ENCODE measurements around the gene APBB2.

The APBB2 gene

DNA sequence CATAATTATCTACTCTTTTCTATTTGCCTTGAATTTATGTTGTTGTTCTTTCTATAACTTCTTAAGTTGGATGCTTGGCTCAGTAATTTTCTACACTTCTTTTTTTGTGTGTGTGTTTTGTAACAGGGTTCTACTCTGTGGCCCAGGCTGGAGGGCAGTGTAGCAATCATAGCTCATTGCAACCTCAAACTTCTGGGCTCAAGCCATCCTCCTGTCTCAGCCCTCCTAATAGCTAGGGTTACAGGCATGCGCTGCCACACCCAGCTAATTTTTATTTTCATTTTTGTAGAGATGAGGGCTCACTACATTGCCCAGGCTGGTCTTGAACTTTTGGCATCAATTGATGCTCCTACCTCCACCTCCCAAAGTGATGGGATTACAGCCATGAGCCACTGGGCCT, 21.7 kb upstream of the APBB2 start:
- Histone ChIP-seq H3K9me3 (ENCODE audit: control insufficient read depth, low read depth, low read length) (no peaks in the 10 kb centered on the region), H3K4me3 (ENCODE audit: low read length) (no peak overlapping the region), H3K27me3 (ENCODE audit: control insufficient read depth, insufficient read depth, low read length) (no peaks in the 10 kb centered on the region), H3K36me3 (ENCODE audit: control insufficient read depth, low read depth, low read length) (no peaks in the 10 kb centered on the region), H3K27ac (ENCODE audit: low read length) (no peak overlapping the region), H3K9ac (ENCODE audit: low read length) (no peak overlapping the region), H3K4me1 (ENCODE audit: control insufficient read depth, low read depth, low read length) (no peaks in the 10 kb centered on the region)

- no peak overlapping the region for H3K4me3 ChIP-seq (ENCODE audit: low read length)
- H3K36me3 ChIP-seq (ENCODE audit: control insufficient read depth, low read depth, low read length): no peaks in the 10 kb centered on the region
- H3K9ac ChIP-seq (ENCODE audit: low read length): no peak overlapping the region
- no peaks in the 10 kb centered on the region for H3K4me1 ChIP-seq (ENCODE audit: control insufficient read depth, low read depth, low read length)
- no peaks in the 10 kb centered on the region for H3K9me3 ChIP-seq (ENCODE audit: control insufficient read depth, low read depth, low read length)
- no peaks in the 10 kb centered on the region for H3K27me3 ChIP-seq (ENCODE audit: control insufficient read depth, insufficient read depth, low read length)
- H3K27ac ChIP-seq (ENCODE audit: low read length): no peak overlapping the region
Measured at GRCh38 chr4:41232856-41233255, 18.5 kb upstream of the APBB2 start.

GRCh38 chr4:41232406-41232805, 18.1 kb upstream of the APBB2 start:
- Histone ChIP-seq H3K27me3 (ENCODE audit: control insufficient read depth, insufficient read depth, low read length) (no peaks in the 10 kb centered on the region), H3K36me3 (ENCODE audit: control insufficient read depth, low read depth, low read length) (no peaks in the 10 kb centered on the region), H3K4me1 (ENCODE audit: control insufficient read depth, low read depth, low read length) (no peaks in the 10 kb centered on the region), H3K4me3 (ENCODE audit: low read length) (no peak overlapping the region), H3K9ac (ENCODE audit: low read length) (no peak overlapping the region), H3K9me3 (ENCODE audit: control insufficient read depth, low read depth, low read length) (no peaks in the 10 kb centered on the region), H3K27ac (ENCODE audit: low read length) (no peak overlapping the region)

DNA sequence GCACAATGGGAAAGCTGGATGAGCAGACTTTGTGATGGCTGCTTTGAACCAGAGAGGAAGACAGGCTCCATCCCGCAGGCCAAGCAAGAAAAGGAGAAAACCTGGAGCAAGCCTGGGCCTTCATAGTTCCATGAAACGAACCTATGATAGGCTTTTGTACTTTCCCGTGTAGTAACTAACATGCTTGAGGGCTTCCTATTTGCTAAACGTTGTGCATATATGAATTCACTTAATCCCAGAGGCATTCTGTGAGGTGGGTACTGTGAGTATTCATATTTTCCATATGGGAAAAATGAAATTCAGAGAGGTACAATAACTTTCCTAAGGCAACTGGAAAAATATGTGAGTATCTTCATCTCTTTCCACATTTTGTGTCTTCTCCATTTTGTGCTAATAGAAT, 13.6 kb upstream of the APBB2 start:
- Histone ChIP-seq H3K27me3 (ENCODE audit: control insufficient read depth, insufficient read depth, low read length) (no peaks in the 10 kb centered on the region), H3K9ac (ENCODE audit: low read length) (no peak overlapping the region), H3K36me3 (ENCODE audit: control insufficient read depth, low read depth, low read length) (no peaks in the 10 kb centered on the region), H3K9me3 (ENCODE audit: control insufficient read depth, low read depth, low read length) (no peaks in the 10 kb centered on the region), H3K4me3 (ENCODE audit: low read length) (no peak overlapping the region), H3K27ac (ENCODE audit: low read length) (no peak overlapping the region), H3K4me1 (ENCODE audit: control insufficient read depth, low read depth, low read length) (no peaks in the 10 kb centered on the region)

- Histone ChIP-seq H3K4me3 (ENCODE audit: low read length) (no peak overlapping the region), H3K4me1 (ENCODE audit: control insufficient read depth, low read depth, low read length) (peaks cover 7% of the 10 kb centered on the region), H3K9ac (ENCODE audit: low read length) (no peak overlapping the region), H3K27ac (ENCODE audit: low read length) (no peak overlapping the region), H3K36me3 (ENCODE audit: control insufficient read depth, low read depth, low read length) (no peaks in the 10 kb centered on the region), H3K9me3 (ENCODE audit: control insufficient read depth, low read depth, low read length) (no peaks in the 10 kb centered on the region), H3K27me3 (ENCODE audit: control insufficient read depth, insufficient read depth, low read length) (no peaks in the 10 kb centered on the region)
Measured at GRCh38 chr4:41221850-41222645, 7.7 kb upstream of the APBB2 start.

DNA sequence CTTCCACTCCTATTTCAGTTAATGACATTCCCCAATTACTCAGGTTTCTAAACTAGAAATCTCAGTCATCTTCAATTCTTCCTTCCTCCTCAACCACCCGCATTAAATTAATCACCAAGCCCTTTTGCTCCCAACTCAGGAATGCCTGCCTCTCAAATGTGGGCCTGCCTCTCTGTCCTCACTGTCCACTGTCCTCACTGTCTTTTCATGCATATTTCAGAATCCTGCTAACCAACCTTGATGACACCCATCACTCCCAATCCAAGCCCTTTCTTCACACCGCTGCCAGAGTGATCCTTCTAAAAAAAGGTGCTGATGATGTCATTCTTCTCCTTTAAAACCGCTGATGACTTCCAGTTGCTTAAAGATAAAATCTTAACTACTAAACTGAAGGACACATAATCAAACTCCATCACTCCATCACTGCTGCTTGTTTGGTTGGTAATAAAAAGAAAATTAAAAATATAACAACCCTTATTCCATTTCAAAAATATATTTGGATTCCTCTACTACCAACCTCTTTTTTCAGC, 5.1 kb upstream of the APBB2 start:
- H3K27me3 ChIP-seq (ENCODE audit: control insufficient read depth, insufficient read depth, low read length): peaks cover 8% of the 10 kb centered on the region
- H3K4me3 ChIP-seq (ENCODE audit: low read length): no peak overlapping the region
- H3K36me3 ChIP-seq (ENCODE audit: control insufficient read depth, low read depth, low read length): no peaks in the 10 kb centered on the region
- H3K9ac ChIP-seq (ENCODE audit: low read length): no peak overlapping the region
- H3K27ac ChIP-seq (ENCODE audit: low read length): no peak overlapping the region
- peaks cover 23% of the 10 kb centered on the region for H3K4me1 ChIP-seq (ENCODE audit: control insufficient read depth, low read depth, low read length)
- H3K9me3 ChIP-seq (ENCODE audit: control insufficient read depth, low read depth, low read length): no peaks in the 10 kb centered on the region

DNA sequence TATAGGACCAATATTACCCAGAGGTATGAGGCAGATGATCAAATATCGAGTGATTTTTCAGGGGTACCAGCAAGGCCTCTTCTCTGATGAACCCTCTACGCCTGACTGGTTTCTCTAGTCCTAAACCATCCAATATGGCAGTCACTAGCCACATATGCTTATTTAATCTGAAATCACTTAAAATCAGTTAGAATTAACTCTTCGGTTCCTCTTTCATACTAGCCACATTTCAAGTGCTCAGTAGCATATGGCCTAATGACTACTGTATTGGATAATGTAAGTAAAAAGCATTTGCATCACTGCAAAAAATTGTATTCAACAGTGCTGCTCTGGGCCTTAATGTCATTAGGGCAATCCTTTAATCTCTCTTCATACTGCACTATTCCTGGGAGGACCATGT, 4.4 kb upstream of the APBB2 start:
- Histone ChIP-seq H3K9me3 (ENCODE audit: control insufficient read depth, low read depth, low read length) (no peaks in the 10 kb centered on the region), H3K27ac (ENCODE audit: low read length) (no peak overlapping the region), H3K27me3 (ENCODE audit: control insufficient read depth, insufficient read depth, low read length) (peaks cover 8% of the 10 kb centered on the region), H3K4me3 (ENCODE audit: low read length) (no peak overlapping the region), H3K4me1 (ENCODE audit: control insufficient read depth, low read depth, low read length) (peaks cover 23% of the 10 kb centered on the region), H3K9ac (ENCODE audit: low read length) (no peak overlapping the region), H3K36me3 (ENCODE audit: control insufficient read depth, low read depth, low read length) (no peaks in the 10 kb centered on the region)

DNA sequence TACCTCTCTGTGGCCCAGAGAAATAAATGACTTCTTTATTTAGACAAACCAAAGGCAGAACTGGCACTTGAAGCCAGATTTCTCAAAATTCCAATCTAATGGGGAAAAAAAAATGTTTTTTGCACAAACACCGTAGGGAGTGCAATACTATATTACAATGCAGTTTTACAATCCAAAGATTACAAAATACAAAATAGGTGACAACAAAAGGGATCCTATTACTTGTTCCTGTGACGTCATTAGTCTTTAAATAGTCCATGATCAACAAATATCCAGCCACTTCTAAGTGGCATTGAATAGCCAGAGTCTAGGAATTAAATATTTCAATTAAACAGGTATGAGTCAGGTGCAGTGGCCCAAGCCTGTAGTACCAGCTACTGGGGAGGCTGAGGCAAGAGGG, 3.0 kb upstream of the APBB2 start:
- Histone ChIP-seq H3K27me3 (ENCODE audit: control insufficient read depth, insufficient read depth, low read length) (peaks cover 20% of the 10 kb centered on the region), H3K4me3 (ENCODE audit: low read length) (peak overlapping the region; percentile 88), H3K4me1 (ENCODE audit: control insufficient read depth, low read depth, low read length) (peaks cover 29% of the 10 kb centered on the region), H3K9me3 (ENCODE audit: control insufficient read depth, low read depth, low read length) (no peaks in the 10 kb centered on the region), H3K36me3 (ENCODE audit: control insufficient read depth, low read depth, low read length) (no peaks in the 10 kb centered on the region), H3K27ac (ENCODE audit: low read length) (peak overlapping the region; percentile 98), H3K9ac (ENCODE audit: low read length) (peak overlapping the region; percentile 96)

DNA sequence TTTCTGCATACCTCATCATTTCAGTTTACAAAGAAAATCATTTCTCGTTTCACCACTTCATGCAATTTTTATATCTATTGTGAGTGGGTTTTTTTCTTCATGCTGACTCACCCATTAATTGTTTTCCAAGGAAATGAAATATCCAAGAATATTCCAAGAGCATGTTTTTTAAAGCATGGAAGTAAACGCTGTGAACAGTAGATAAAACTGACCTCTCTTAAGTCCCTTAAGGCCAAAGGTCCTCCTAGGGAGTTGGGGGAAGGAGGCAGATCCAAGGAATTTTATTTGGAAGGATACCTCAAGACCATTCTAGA, 2.6 kb upstream of the APBB2 start:
- Histone ChIP-seq H3K9me3 (ENCODE audit: control insufficient read depth, low read depth, low read length) (no peaks in the 10 kb centered on the region), H3K4me1 (ENCODE audit: control insufficient read depth, low read depth, low read length) (peaks cover 29% of the 10 kb centered on the region), H3K36me3 (ENCODE audit: control insufficient read depth, low read depth, low read length) (no peaks in the 10 kb centered on the region), H3K27ac (ENCODE audit: low read length) (peak overlapping the region; percentile 98), H3K27me3 (ENCODE audit: control insufficient read depth, insufficient read depth, low read length) (peaks cover 24% of the 10 kb centered on the region), H3K9ac (ENCODE audit: low read length) (peak overlapping the region; percentile 96), H3K4me3 (ENCODE audit: low read length) (peak overlapping the region; percentile 88)

DNA sequence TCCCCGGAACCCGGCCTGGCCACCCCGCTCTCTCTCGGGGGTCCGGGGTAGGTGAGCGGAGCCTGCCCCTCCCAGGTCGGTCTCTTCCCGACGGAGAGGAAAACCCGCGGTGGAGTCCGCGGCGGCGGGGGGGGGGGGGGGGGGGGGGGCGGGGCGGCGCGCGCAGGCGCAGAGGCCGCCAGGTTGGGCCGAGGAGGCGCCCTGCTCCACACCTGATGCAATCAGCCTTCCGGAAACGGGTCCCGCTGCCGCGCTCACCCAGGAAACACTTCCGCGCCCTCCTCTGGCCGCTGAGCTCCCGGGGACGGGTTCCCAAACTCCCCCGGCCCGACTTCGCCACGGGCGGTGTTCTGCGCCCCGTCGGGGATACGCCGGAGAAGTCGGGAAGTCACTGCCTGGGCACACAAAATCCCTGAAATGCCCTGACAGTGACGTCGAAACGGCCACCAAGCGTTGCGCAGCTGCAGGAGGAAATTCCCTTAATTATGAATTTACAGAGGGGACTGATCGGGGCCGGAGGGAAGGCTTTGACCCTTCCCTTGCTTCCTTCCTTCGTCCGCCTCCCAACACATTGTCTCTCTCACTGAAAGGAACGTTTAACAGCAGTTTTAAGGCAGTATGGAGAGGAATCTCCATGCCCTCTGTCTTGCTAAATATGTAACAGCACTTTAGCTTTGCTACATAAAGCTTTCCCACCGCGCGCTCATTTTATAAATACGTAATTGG, 2.1 kb upstream of the APBB2 start:
- H3K36me3 ChIP-seq (ENCODE audit: control insufficient read depth, low read depth, low read length): no peaks in the 10 kb centered on the region
- H3K27ac ChIP-seq (ENCODE audit: low read length): peak overlapping the region; percentile 98
- peak overlapping the region; percentile 96 for H3K9ac ChIP-seq (ENCODE audit: low read length)
- peak overlapping the region; percentile 88 for H3K4me3 ChIP-seq (ENCODE audit: low read length)
- H3K4me1 ChIP-seq (ENCODE audit: control insufficient read depth, low read depth, low read length): peaks cover 29% of the 10 kb centered on the region
- peaks cover 28% of the 10 kb centered on the region for H3K27me3 ChIP-seq (ENCODE audit: control insufficient read depth, insufficient read depth, low read length)
- H3K9me3 ChIP-seq (ENCODE audit: control insufficient read depth, low read depth, low read length): no peaks in the 10 kb centered on the region

DNA sequence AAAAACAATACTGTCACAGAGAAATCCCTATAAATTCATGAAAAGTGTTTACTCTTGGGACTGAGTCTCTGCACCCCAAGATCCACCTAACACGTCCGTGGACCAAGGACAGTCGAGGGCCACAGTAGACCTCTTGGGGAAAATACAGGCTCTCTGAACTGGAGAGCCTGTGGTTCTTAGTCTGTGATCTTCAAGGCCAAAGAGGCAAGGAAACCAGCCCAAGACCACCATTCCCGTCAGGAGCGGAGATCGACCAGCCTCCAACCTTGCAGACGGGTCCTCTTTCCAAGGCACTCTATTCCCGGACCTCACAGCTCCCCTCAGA, 1.6 kb upstream of the APBB2 start:
- peak overlapping the region; percentile 79 for H3K27ac ChIP-seq (ENCODE audit: low read length)
- H3K9ac ChIP-seq (ENCODE audit: low read length): peak overlapping the region; percentile 96
- H3K9me3 ChIP-seq (ENCODE audit: control insufficient read depth, low read depth, low read length): no peaks in the 10 kb centered on the region
- peaks cover 28% of the 10 kb centered on the region for H3K27me3 ChIP-seq (ENCODE audit: control insufficient read depth, insufficient read depth, low read length)
- H3K4me3 ChIP-seq (ENCODE audit: low read length): peak overlapping the region; percentile 82
- peaks cover 29% of the 10 kb centered on the region for H3K4me1 ChIP-seq (ENCODE audit: control insufficient read depth, low read depth, low read length)
- no peaks in the 10 kb centered on the region for H3K36me3 ChIP-seq (ENCODE audit: control insufficient read depth, low read depth, low read length)

DNA sequence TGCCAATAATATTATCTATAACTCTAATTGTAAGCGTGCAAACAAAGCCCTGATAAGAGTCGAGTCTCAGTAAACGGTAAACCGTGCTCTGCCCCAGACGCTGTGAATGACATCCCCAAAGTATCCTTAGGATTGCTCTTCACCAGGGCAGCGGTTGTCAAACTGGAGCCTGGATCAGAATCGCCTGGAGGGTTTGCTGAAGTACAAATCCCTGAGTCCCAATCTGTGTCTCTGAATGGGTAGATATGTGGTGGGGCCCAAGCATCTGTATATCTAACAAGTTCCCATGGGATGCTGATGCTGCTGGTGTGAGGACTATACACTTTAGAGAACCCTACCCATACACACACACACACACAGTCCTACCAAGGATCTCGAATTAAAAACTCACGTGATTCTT, 813 bp upstream of the APBB2 start:
- peak overlapping the region; percentile 30 for H3K4me3 ChIP-seq (ENCODE audit: low read length)
- H3K27ac ChIP-seq (ENCODE audit: low read length): no peak overlapping the region
- H3K4me1 ChIP-seq (ENCODE audit: control insufficient read depth, low read depth, low read length): peaks cover 29% of the 10 kb centered on the region
- H3K9me3 ChIP-seq (ENCODE audit: control insufficient read depth, low read depth, low read length): no peaks in the 10 kb centered on the region
- H3K27me3 ChIP-seq (ENCODE audit: control insufficient read depth, insufficient read depth, low read length): peaks cover 28% of the 10 kb centered on the region
- peak overlapping the region; percentile 31 for H3K9ac ChIP-seq (ENCODE audit: low read length)
- H3K36me3 ChIP-seq (ENCODE audit: control insufficient read depth, low read depth, low read length): no peaks in the 10 kb centered on the region

All from iPS-18a (cell line).